Tibial artery (tissue), 4 donors: ENCODE data around the gene FAM168B.
A peak's percentile ranks its signal among the peaks of the same experiment; 100 is the strongest.

Experiments used
- DNase-seq, 2 donors: peaks; one replicate each; pipeline ENCODE4 v3.0.0-alpha.2; 2019
- H3K27ac ChIP-seq, 2 donors: fragments of 200-600 bp; sonication (generic) in 1 of 2; 1 replicate in 1 of 2; 2 replicates in 1 of 2; pipeline ENCODE4 v1.5.1; 2018 to 2019; ENCODE audit warnings: mild to moderate bottlenecking in 1 of 2
- H3K27me3 ChIP-seq, 2 donors: fragments of 200-600 bp; sonication (generic) in 1 of 2; one replicate each; pipeline versions ENCODE4 v1.5.1 to v1.6.0; 2016 to 2019
- H3K36me3 ChIP-seq, 3 donors: fragments of 200-600 bp; sonication (generic) in 2 of 3; one replicate each; pipeline ENCODE4 v1.5.1; 2016 to 2019; ENCODE audit warnings: mild to moderate bottlenecking in 2 of 3
- H3K4me1 ChIP-seq, 4 donors: fragments of 200-600 bp; sonication (generic) in 2 of 4; 1 replicate in 3 of 4; 2 replicates in 1 of 4; pipeline ENCODE4 v1.5.1; 2016 to 2019
- H3K4me3 ChIP-seq, 2 donors: fragments of 200-600 bp; sonication (generic) in 1 of 2; 1 replicate in 1 of 2; 2 replicates in 1 of 2; pipeline ENCODE4 v1.5.1; 2018 to 2019; ENCODE audit warnings: mild to moderate bottlenecking in 2 of 2
- H3K9me3 ChIP-seq, 3 donors: fragments of 200-600 bp; sonication (generic) in 1 of 3; one replicate each; pipeline ENCODE4 v1.5.1; 2016 to 2019
- CTCF ChIP-seq, 2 experiments: fragments of 200-600 bp in 1 of 2; fragments of 450-650 bp in 1 of 2; IDR thresholded peaks; one replicate each; pipeline ENCODE4 v1.5.1; 2017 to 2019; ENCODE audit warnings: antibody characterized with exemption in 2 of 2, mild to moderate bottlenecking in 1 of 2, moderate library complexity in 1 of 2
- intact Hi-C: fragments of 100-400 bp; cut with DNase I; formaldehyde crosslinking; loops from one replicate; pipeline ENCODE4 v1.15.0; 2023; ENCODE audit warnings: low total_unique reads

Gene FAM168B

GRCh38 chr2:131038258-131039100, 54.8 kb downstream of the FAM168B start:
- H3K27ac ChIP-seq, result no peak overlapping the region
- no peak for TF ChIP-seq CTCF (IDR thresholded peaks at IDR 0.05)
- H3K4me1 ChIP-seq, result peaks cover 0 to 22% (median 14%) of the 10 kb centered on the region in 4 donors
- no peak overlapping the region for H3K4me3 ChIP-seq
- no peaks in the 10 kb centered on the region for H3K9me3 ChIP-seq
- DNase-seq, result no peak
- peaks cover 0 to 16% (median 10%) of the 10 kb centered on the region in 3 donors for H3K36me3 ChIP-seq
- H3K27me3 ChIP-seq, result peaks cover 0 to 16% of the 10 kb centered on the region in 2 donors
- intact Hi-C loops, result no loop called here

- Histone ChIP-seq H3K4me3 (no peak overlapping the region), H3K4me1 (peaks cover 0 to 22% (median 14%) of the 10 kb centered on the region in 4 donors), H3K36me3 (peaks cover 0 to 16% (median 10%) of the 10 kb centered on the region in 3 donors), H3K27me3 (peaks cover 0 to 16% of the 10 kb centered on the region in 2 donors), H3K27ac (no peak overlapping the region), H3K9me3 (no peaks in the 10 kb centered on the region)
- no peak for DNase-seq
- TF ChIP-seq CTCF (IDR thresholded peaks at IDR 0.05), result no peak
- intact Hi-C loops, result no loop called here
Measured at GRCh38 chr2:131037398-131038257, 55.6 kb downstream of the FAM168B start.

GRCh38 chr2:131036696-131037397, 56.4 kb downstream of the FAM168B start:
- peaks cover 0 to 16% of the 10 kb centered on the region in 2 donors for H3K27me3 ChIP-seq
- H3K4me3 ChIP-seq, result no peak overlapping the region
- H3K9me3 ChIP-seq, result no peaks in the 10 kb centered on the region
- no peak for TF ChIP-seq CTCF (IDR thresholded peaks at IDR 0.05)
- DNase-seq, result no peak
- no peak overlapping the region for H3K27ac ChIP-seq
- peaks cover 0 to 22% (median 14%) of the 10 kb centered on the region in 4 donors for H3K4me1 ChIP-seq
- intact Hi-C loops, result no loop called here
- peaks cover 0 to 16% (median 10%) of the 10 kb centered on the region in 3 donors for H3K36me3 ChIP-seq

GRCh38 chr2:131036269-131036668, 57.0 kb downstream of the FAM168B start:
- Histone ChIP-seq H3K4me3 (no peak overlapping the region), H3K9me3 (no peaks in the 10 kb centered on the region), H3K36me3 (peaks cover 0 to 12% (median 7%) of the 10 kb centered on the region in 3 donors), H3K4me1 (peaks cover 0 to 22% (median 14%) of the 10 kb centered on the region in 4 donors), H3K27me3 (peaks cover 0 to 16% of the 10 kb centered on the region in 2 donors), H3K27ac (no peak overlapping the region)
- TF ChIP-seq CTCF (IDR thresholded peaks at IDR 0.05), result no peak
- intact Hi-C loops, result no loop called here
- DNase-seq, result no peak

GRCh38 chr2:131035826-131036231, 57.4 kb downstream of the FAM168B start:
- Histone ChIP-seq H3K27me3 (peaks cover 0 to 16% of the 10 kb centered on the region in 2 donors), H3K4me1 (peaks cover 0 to 22% (median 14%) of the 10 kb centered on the region in 4 donors), H3K9me3 (no peaks in the 10 kb centered on the region), H3K27ac (no peak overlapping the region), H3K4me3 (peak overlapping the region; percentile 45 to 52), H3K36me3 (peaks cover 0 to 8% (median 4%) of the 10 kb centered on the region in 3 donors)
- intact Hi-C loops, result no loop called here
- DNase-seq, result peak in 1 of 2 donors; percentile 43
- TF ChIP-seq CTCF (IDR thresholded peaks at IDR 0.05), result no peak
